K562 (cell line): ENCODE measurements around the gene GATAD1. TPM values are rescaled to one million over a fixed set of nuclear protein-coding genes. Genes with fewer than 3 reads are reported as not detected.

ENCODE experiments used
- ARID3A ChIP-seq: IDR thresholded peaks from 2 replicates; pipeline ENCODE4 v1.6.1; 2012; ENCODE audit warnings: low read depth, low read length, improper control_type of control experiment, borderline replicate concordance
- ESRRB ChIP-seq: fragments of 250-450 bp; sonication (Bioruptor Pico); IDR thresholded peaks from 2 replicates; pipeline ENCODE4 v1.5.0; 2020; ENCODE audit warnings: mild to moderate bottlenecking, moderate library complexity, borderline replicate concordance
- FOSL1 ChIP-seq: fragments of 200-800 bp; sonication (Bioruptor generic); conservative IDR thresholded peaks from 2 replicates; pipeline ENCODE4 v1.6.1; 2016; ENCODE audit warnings: missing genetic modification characterization, missing compliant biosample characterization
- GATAD2A ChIP-seq: fragments of 450-650 bp; IDR thresholded peaks from 2 replicates; pipeline ENCODE4 v1.6.1; 2017
- HDAC1 ChIP-seq, 2 experiments: fragments of 450-650 bp; IDR thresholded peaks; 2 replicates each; pipeline ENCODE4 v1.6.1; 2016 to 2017; ENCODE audit warnings: inconsistent platforms in 1 of 2, mild to moderate bottlenecking in 1 of 2, moderate library complexity in 1 of 2
- ILF3 ChIP-seq: fragments of 450-650 bp; IDR thresholded peaks from 2 replicates; pipeline ENCODE4 v1.6.1; 2018; ENCODE audit warnings: antibody characterized with exemption, mild to moderate bottlenecking, moderate library complexity, borderline replicate concordance
- MCM3 ChIP-seq: fragments of 450-650 bp; IDR thresholded peaks from 2 replicates; pipeline ENCODE4 v1.6.1; 2016
- MITF ChIP-seq: IDR thresholded peaks from 2 replicates; pipeline ENCODE4 v1.6.1; 2014; ENCODE audit warnings: antibody characterized with exemption
- MXI1 ChIP-seq: IDR thresholded peaks from 2 replicates; pipeline ENCODE4 v1.6.1; 2011; ENCODE audit warnings: low read depth, mild to moderate bottlenecking, improper control_type of control experiment, low read length
- NCOR1 ChIP-seq: fragments of 450-650 bp; IDR thresholded peaks from 2 replicates; pipeline ENCODE4 v1.6.1; 2016; ENCODE audit warnings: mild to moderate bottlenecking, moderate library complexity
- PHF8 ChIP-seq: fragments of 200-600 bp; sonication (generic); IDR thresholded peaks from 2 replicates; pipeline ENCODE4 v1.6.1; 2012; ENCODE audit warnings: mixed run types, mild to moderate bottlenecking, inconsistent platforms, low read length, moderate library complexity, borderline replicate concordance
- RB1 ChIP-seq: fragments of 450-650 bp; IDR thresholded peaks from 2 replicates; pipeline ENCODE4 v1.6.1; 2017; ENCODE audit warnings: low read depth, mild to moderate bottlenecking
- RFX5 ChIP-seq: IDR thresholded peaks from 2 replicates; pipeline ENCODE4 v1.6.1; 2011; ENCODE audit warnings: low read depth, mild to moderate bottlenecking, improper control_type of control experiment, low read length
- ZKSCAN1 ChIP-seq: fragments of 150-350 bp; IDR thresholded peaks from 2 replicates; pipeline ENCODE4 v1.6.1; 2016; ENCODE audit warnings: low read depth, low read length
- ZNF124 ChIP-seq: sonication (generic); formaldehyde crosslinking; IDR thresholded peaks from 2 replicates; pipeline ENCODE4 v1.8.1; 2022; ENCODE audit warnings: missing genetic modification reagents
- ZNF668 ChIP-seq: fragments of 250-450 bp; sonication (Bioruptor Pico); IDR thresholded peaks from 2 replicates; pipeline ENCODE4 v1.8.0; 2022; ENCODE audit warnings: mild to moderate bottlenecking, inconsistent platforms
- polyA plus RNA-seq, 8 experiments: library from polyadenylated mRNA; depleted of rRNA in 4 of 8; stranded (reverse) in 5 of 8; unstranded in 3 of 8; fragments of >200 nt; fragmentation: Nextera tagmentation in 2 of 8; fragmentation: Illumina TruSeq in 1 of 8; extraction: Ambion mirVana in 2 of 8; extraction: Trizol in 1 of 8; gene quantifications; 2 replicates each; pipeline versions ENCODE4 v1.2.1 to v1.2.3, GENCODE V29; 2011 to 2014; ENCODE audit warnings: inconsistent platforms in 1 of 8, missing spikeins in 1 of 8
- total RNA-seq, 7 experiments: library from RNA; depleted of rRNA in 6 of 7; stranded (reverse); fragments of >200 nt in 6 of 7; fragmentation: Illumina TruSeq in 2 of 7; extraction: Trizol in 2 of 7; gene quantifications; 2 replicates each; pipeline versions ENCODE4 v1.2.1 to v1.2.3, GENCODE V29; 2011 to 2021; ENCODE audit warnings: low replicate concordance in 1 of 7
- TF ChIP-seq, protein P1 (sequence below): fragments of 450-650 bp; IDR thresholded peaks from 2 replicates; pipeline ENCODE4 v1.6.1; 2018; ENCODE audit not compliant: partially characterized antibody
- TF ChIP-seq, protein P2 (sequence below), 2 experiments: fragments of 450-650 bp; IDR thresholded peaks; 2 replicates each; pipeline ENCODE4 v1.6.1; 2016
- TF ChIP-seq, protein P3 (sequence below): fragments of 250-450 bp; sonication (Bioruptor Pico); IDR thresholded peaks from 2 replicates; pipeline ENCODE4 v1.6.1; 2021; ENCODE audit warnings: mild to moderate bottlenecking

Gene GATAD1
- total and polyA plus RNA-seq, 9 of the 15 experiments (the other 6 are each of a cell fraction or from before 2014, with no cell fraction given) = 9.3 to 67.7 (median 34.3) TPM

- TF ChIP-seq, protein P1, sequence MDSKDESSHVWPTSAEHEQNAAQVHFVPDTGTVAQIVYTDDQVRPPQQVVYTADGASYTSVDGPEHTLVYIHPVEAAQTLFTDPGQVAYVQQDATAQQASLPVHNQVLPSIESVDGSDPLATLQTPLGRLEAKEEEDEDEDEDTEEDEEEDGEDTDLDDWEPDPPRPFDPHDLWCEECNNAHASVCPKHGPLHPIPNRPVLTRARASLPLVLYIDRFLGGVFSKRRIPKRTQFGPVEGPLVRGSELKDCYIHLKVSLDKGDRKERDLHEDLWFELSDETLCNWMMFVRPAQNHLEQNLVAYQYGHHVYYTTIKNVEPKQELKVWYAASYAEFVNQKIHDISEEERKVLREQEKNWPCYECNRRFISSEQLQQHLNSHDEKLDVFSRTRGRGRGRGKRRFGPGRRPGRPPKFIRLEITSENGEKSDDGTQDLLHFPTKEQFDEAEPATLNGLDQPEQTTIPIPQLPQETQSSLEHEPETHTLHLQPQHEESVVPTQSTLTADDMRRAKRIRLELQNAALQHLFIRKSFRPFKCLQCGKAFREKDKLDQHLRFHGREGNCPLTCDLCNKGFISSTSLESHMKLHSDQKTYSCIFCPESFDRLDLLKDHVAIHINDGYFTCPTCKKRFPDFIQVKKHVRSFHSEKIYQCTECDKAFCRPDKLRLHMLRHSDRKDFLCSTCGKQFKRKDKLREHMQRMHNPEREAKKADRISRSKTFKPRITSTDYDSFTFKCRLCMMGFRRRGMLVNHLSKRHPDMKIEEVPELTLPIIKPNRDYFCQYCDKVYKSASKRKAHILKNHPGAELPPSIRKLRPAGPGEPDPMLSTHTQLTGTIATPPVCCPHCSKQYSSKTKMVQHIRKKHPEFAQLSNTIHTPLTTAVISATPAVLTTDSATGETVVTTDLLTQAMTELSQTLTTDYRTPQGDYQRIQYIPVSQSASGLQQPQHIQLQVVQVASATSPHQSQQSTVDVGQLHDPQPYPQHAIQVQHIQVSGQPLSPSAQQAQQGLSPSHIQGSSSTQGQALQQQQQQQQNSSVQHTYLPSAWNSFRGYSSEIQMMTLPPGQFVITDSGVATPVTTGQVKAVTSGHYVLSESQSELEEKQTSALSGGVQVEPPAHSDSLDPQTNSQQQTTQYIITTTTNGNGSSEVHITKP = peak; percentile 13
- TF ChIP-seq ZKSCAN1 = peak; percentile 72
- peak; percentile 24 for TF ChIP-seq NCOR1
- TF ChIP-seq, protein P2, sequence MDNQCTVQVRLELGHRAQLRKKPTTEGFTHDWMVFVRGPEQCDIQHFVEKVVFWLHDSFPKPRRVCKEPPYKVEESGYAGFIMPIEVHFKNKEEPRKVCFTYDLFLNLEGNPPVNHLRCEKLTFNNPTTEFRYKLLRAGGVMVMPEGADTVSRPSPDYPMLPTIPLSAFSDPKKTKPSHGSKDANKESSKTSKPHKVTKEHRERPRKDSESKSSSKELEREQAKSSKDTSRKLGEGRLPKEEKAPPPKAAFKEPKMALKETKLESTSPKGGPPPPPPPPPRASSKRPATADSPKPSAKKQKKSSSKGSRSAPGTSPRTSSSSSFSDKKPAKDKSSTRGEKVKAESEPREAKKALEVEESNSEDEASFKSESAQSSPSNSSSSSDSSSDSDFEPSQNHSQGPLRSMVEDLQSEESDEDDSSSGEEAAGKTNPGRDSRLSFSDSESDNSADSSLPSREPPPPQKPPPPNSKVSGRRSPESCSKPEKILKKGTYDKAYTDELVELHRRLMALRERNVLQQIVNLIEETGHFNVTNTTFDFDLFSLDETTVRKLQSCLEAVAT (IDR thresholded peaks at IDR 0.05) = peak; percentile 65 to 74
- peak; percentile 83 for TF ChIP-seq RB1
- TF ChIP-seq, protein P3, sequence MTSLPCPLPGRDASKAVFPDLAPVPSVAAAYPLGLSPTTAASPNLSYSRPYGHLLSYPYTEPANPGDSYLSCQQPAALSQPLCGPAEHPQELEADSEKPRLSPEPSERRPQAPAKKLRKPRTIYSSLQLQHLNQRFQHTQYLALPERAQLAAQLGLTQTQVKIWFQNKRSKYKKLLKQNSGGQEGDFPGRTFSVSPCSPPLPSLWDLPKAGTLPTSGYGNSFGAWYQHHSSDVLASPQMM (CRISPR knock-in tag) = no peak
- TF ChIP-seq ZNF668 (CRISPR knock-in tag) = no peak
- no peak for TF ChIP-seq ARID3A
- TF ChIP-seq MXI1 = no peak
- peak in 1 of 2 experiments; percentile 89; a peak in 2 of 4 replicates for TF ChIP-seq HDAC1 (IDR thresholded peaks at IDR 0.05)
- TF ChIP-seq ILF3 = 0 out of 2 replicates have a peak, but pooled peaks have one; percentile 13
- 0 out of 2 replicates have a peak, but pooled peaks have one; percentile 17 for TF ChIP-seq RFX5
- TF ChIP-seq PHF8 = peak; percentile 92; the same call in 1 of the 2 replicates
- TF ChIP-seq ESRRB (CRISPR knock-in tag) = no peak
- peak; percentile 35; the same call in 1 of the 2 replicates for TF ChIP-seq FOSL1 (tag)
- peak; percentile 94 for TF ChIP-seq MITF
- TF ChIP-seq ZNF124 (CRISPR knock-in tag) = no peak
- TF ChIP-seq GATAD2A = 0 out of 2 replicates have a peak, but pooled peaks have one; percentile 19
- no peak for TF ChIP-seq MCM3
Observed at GRCh38 chr7:92447345-92448204, at the start of gene GATAD1 (continued).
